Stimulated activated CD4-positive, alpha-beta T cell treated with anti-CD3 and anti-CD28 coated beads, Interleukin-4, amount 100 ng/mL, for 1 hour (primary cell): ENCODE data around the gene C11orf24.
"Not testable (repeated sequence)": the region's sequence is repeated elsewhere in the genome, so short reads cannot be mapped to it uniquely, and the experiment has no call there.

Source experiments
- DNase-seq: peaks from one replicate; pipeline ENCODE4 v3.0.0-alpha.2; 2020

Gene C11orf24

DNA sequence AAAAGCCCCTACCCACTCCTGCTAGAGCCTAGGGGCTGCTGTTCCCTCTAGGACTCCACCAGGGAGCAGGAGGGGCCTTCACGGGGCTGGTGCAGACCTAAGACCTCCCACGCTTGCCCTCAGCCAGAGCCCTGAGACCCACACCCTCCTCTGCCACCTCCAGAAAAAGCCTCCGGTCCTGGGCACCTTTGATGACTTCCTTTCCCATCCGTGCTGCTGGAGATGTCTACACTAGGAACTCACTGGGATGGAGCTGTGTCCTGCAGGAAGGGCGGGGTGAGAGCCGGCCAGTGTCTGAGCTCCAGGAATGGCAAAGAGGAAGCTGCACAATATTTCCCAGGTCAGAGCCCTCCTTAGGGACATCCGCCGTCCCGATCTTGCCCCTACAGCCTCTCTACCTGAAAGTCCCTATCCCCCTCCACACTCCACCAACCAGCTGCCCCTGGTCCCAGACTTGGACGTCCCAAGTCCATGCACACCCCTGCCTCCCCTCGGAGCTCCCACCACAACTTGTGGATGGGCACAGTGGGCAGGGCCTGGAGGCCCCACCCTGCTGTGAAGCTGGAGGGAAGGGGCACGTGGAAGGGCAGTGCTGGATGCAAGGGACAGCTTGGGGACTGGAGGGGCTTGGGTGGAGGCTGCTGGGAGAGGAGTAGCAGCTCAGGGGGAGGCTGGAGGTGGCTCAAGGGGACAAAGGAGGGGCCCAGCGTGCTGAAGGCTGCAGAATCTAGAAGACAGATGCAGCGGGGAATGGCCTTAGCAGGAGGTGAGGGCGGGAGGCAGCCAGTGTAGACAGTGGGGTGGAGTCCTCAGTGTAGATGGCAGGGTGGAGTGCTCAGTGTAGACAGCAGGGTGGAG, 27.1 kb upstream of the C11orf24 start:
- DNase-seq = no peak

DNA sequence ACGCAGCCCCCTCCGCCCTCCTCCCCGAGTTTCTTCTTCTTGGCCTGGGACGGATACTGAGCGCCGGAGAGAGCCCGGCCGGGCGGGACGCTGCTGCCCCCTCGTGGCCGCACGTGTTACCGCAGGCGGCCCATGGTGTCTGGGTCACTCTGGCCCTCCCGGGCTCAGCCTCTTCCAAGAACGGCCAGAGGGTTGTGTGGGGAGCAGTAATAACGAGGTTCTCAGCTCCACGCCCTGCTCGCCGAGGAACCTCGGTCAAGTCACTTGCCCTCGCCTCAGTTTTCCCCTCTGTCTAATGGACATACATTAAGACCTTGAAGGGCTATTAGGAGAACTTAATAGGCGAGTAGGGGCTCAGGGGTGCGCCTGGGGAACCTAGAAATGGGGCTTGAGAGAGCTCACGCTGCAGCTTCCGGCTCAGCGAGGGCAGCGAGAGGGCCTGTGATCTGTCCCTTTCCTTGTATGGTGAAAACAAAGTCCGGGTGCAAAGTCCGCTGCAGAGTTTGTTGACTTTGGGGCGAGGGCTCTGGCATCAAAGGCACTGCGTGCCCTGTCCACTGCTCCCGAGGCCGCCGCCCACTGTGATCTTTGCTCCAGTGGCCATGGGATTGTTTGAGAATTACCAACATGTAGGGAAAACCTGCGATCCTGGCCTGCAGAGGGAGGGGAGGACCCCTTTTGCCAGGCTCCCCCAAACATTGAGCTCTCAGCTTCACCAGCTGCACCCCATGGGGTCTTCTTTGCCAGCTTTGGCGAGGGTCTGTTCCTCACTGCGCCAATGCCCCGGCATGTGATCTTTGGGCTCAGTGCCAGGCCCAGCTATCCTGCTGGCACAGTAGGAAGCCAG, 26.3 kb upstream of the C11orf24 start:
- peak; percentile 71 for DNase-seq

DNA sequence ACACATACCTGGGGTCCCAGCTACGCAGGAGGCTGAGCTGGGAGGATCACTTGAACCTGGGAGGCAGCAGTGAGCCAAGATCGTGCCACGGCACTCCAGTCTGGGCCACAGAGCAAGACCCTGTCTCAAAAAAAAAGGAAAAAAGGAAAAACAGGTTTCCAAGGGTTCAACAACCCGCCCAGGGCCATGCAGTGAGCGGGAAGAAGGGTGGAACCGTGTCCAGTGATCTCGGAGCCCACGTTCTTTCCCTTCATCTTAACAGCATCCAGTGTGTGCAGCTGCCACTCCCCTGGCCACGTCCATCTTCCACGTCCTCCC, 25.7 kb upstream of the C11orf24 start:
- no peak for DNase-seq

DNA sequence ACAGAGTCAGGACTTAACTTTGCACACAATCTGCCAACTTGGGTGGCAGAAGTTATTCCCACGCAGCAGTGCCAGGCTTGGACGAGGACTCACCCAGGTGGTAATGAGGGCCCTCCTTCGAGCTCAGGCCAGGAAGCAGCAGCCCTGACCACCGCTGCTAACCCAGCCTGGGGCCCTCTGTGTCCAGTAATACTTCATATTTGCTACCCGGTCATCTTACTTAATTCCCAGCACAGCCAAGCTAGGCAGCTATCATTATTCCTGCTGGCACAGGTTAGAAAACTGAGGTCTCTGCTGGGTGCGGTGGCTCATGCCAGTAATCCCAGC, 25.2 kb upstream of the C11orf24 start:
- no peak for DNase-seq

DNA sequence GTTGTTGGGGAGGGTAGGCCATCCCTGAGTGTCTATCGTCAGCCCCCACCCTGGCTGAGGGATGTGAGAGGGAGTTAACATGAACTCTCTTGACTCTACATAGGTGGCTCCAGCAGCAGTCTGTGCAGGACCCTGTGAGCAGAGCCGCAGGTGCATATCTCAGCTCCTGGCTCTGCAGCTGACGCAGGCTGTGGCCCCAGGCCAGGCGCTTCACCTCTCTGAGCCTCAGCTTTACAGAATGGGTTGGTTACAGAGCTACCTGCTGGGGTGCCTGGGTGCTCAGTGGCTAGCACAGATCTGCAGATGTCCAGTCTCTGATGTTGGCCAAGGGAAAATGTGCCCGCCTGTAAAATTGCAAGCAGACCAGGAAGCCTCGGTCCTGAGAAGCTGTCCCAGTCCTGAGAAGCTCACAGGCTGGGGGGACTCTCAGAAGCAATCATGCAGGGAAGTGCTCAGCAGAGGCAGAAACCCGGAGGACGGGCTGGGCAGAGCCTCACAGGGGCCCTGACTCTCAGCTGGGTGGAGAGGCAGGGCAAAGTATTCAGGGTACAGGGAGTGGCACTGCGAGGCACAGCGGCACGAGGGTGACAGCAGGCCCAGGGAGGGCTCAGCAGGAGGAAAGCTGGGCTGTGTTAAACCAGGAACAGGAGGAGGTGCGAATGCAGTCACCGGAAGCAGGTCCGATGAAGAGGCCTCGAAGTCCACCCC, 24.7 kb upstream of the C11orf24 start:
- DNase-seq = no peak

DNA sequence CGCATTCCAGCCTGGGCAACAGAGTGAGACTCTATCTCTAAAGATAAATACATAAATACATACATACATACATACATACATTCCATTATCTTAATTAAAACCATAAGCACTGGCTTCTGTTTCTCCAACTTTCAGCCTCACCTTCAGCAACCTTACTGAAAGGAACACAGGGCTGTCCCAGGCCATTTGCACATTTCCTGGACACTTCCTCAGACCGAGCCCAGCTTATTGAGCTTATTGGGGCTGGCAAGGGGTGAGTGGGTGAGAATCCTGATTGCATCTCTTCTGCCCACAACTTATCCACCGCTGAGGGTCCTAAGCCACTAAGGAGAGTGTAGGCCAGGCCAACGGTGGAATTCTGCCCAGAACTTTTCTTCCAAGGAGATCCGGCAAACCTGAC, 24.2 kb upstream of the C11orf24 start:
- DNase-seq = no peak

DNA sequence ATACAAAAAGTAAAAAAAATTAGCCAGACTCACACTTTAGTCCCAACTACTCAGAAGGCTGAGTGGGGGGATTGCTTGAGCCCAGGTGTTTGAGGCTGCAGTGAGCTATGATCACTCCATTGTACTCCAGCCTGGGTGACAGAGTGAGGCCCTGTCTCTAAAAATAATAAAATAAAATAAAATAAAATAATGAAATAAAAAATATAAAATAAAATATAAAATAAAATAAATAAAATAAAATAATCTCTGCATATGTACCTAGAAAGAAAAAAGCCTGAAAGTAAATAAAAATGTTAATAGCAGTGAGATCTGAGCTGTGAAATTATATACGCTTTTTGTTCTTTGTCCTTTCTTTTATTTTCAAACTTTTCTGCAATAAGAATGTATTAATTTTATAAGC, 23.5 kb upstream of the C11orf24 start:
- no peak for DNase-seq

DNA sequence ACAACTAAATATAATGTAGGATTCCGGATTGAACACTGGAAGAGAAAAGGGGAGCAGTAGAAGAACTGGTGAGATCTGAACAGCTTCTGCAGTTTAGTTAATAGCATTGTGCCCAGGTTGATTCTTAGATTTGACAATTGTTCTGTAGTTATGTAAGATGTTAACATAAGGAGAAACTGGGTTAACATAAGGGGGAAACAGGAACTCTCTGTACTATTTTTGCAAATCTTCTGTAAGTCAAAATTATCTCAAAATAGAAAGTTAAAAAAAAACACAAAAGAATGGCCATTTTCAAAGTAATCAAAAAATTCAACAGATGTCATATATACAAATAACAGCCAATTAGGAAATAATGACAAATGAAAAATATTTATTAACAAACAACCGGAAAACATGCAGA, 21.9 kb upstream of the C11orf24 start:
- no peak for DNase-seq

DNA sequence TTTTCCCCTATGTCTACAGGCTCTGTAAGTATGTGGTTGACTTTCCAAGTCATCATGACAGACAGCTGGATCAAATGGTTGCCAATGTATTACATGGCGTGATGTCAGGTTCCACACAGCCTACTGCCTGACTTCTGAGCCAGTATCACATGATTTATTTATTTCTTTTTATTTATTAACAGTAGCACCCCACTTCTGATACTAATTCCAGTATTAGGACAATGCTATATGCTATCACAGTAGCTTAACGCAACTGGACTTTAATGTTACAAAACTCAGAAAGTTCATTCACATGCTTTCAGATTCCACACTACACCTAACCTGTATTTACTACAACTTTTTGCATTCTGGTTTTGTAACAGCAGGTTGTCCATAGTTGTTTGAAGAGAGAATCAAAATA, 17.7 kb upstream of the C11orf24 start:
- no peak for DNase-seq

DNA sequence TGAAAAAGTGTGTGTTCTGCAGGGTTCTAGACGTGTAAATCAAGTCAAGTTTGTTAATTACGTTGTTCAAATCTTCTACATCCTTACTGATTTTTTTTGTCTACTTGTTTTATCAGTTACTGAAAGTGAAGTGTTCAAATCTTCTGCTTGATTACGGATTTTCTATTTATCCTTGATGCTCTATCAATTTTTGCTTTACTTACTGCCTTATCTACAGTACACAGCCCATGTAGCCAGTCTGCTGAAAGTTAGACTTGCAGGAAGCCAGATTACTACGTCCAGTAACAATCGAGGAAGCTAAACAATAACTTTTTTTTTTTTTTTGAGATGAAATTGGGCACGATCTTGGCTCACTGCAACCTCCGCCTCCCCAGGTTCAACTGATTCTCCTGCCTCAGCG, 15.6 kb upstream of the C11orf24 start:
- no peak for DNase-seq

DNA sequence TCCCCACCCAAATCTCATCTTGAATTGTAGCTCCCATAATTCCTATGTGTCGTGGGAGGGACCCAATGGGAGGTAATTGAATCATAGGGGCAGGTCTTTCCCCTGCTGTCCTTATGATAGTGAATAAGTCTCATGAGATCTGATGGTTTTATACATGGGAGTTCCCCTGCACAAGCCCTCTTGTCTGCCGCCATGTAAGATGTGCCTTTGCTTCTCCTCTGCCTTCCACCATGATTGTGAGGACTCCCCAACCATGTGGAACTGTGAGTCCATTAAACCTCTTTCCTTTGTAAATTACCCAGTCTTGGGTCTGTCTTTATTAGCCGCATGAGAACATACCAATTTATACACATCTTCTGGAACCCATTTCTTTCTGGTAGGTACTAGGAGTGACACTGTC, 12.8 kb upstream of the C11orf24 start:
- DNase-seq = not testable (repeated sequence)

DNA sequence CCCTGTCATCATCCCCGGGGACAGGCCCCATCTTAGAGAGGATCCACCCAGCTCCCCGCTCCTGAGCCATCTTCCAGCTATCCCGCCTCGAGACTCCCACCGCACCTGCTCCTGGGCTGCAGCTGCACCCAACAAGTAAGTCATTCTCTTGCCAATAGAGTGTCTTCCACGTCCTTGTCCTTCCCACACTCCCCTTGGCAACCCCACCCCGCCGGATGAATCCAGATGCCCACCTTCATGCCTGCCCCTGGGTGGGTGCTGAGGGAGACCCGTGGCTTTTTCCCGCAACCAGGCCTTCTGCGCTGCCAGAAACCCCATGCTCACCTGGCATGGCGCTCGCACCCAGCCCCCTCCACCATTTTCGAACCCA, 11.1 kb upstream of the C11orf24 start:
- no peak for DNase-seq

DNA sequence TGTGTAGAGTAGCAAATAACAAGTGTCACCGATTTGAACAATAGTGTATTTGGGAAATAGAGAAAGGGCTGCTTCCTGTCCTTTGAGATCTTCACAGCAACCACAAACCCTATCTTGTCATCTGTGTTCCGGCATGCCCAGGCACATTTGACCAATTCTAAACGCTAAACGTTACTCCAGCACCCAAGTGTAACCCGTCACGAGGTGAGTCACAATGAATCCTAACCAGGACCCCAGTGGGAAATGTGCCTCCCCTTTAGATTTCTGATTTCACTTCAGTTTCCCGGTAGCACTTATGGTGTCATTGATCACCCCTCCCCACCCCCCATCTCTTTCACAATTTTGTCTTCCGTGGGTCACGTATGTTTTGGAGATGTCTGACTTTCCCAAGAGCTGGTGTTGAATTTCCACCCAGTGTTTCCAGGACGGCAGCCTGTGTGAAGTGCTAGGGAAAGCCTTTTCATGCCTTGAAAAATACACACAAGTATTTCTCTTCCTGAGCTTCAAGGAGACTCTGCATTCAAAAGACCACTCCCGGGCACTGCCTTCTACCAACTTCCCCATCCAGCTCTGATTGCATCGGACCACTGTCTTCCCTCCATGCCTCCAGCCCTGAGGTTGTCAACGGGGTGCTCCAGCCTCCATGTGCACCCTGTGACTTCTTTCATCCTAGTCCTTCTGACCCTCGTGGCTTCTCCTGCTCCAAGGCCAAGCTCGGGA, 10.5 kb upstream of the C11orf24 start:
- no peak for DNase-seq

DNA sequence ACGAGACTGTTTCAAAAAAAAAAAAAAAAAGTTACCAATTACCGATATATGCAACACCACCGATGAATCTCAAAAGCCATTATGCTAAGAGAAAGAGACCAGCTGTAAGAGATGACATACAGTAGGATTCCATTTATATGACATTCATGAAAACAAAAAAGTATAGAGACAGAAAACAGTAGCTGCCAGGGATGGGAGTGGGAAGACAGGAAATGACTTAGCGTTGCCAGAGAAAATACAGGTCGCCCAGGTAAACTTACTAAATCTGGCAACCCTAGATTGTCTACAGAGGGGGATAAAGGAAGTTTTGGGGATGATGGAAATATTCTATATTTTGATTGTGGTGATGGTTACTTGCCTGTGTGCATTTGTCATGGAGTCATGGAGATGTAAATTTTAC, 7.9 kb upstream of the C11orf24 start:
- DNase-seq = no peak

DNA sequence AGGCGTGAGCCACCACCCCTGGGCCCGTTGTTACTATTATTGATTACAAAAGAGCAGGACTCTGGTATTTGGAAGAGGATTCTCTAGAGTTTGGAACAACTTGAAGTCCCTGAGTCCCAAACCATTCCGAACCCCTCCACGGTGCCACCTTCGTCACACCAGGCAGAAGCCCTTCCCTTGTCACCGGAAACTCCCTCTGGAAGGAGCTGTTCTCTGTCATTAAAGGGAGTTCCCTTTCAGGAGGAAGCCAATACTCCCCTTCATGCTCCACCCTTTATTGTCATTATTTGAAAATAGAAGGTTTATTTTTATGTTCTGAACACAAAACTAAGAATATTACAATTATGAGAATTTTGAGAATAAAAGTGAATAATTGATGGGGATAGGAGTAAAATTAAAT, 5.1 kb upstream of the C11orf24 start:
- no peak for DNase-seq

DNA sequence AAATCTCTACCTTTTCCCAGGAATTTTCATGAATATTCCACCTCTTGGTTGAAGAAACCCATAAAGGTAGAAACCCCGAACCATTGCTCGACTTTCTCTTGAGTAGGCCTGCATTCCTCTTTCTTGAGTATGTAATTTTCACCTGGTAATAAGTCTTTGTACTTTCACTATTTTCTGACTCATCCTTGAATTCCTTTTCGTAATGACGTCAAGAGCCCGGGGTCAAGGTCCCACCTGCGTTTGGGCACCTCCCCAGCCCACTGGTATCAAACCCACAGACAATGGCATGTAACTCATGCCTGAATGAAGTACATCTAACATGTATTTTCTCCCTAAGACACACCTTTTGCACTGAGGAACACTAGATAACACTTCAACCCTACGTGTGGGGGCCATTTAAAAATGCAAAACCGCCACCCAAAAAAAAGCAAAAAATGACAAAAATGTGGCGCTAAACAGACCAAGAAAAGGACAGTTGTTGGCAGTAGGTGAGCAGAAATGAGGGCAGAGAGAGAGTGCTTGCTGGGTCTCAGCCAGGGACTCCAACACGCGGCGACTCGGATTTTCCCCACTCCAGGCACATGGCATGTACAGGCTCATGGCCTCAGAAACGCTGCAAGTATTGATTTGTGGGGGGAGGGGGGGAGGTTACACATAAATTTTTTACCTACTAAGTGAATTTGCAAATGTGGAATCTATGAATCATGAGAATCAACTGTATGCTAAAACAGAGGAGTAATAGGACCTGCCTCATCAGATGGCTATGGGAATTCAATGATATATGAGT, 4.1 kb upstream of the C11orf24 start:
- DNase-seq = peak; percentile 27

DNA sequence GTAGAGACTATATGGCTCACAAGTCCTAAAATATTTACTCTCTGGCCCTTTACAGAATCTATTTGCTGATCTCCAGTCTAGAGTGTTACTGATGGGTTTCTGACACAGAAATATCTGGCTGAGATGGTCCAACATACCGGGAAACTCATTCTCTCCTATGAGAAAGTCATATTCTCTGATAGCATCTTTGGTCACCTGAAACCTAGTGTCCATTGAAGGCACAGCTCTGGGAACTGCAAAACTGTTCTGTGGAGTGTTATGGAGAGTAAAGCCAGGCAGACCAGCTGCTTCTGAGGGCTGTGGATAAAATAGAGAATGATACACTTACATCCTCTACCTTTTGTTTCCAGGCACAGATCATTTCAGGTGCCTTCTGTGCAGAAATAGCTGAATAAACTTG, 2.5 kb upstream of the C11orf24 start:
- no peak for DNase-seq

DNA sequence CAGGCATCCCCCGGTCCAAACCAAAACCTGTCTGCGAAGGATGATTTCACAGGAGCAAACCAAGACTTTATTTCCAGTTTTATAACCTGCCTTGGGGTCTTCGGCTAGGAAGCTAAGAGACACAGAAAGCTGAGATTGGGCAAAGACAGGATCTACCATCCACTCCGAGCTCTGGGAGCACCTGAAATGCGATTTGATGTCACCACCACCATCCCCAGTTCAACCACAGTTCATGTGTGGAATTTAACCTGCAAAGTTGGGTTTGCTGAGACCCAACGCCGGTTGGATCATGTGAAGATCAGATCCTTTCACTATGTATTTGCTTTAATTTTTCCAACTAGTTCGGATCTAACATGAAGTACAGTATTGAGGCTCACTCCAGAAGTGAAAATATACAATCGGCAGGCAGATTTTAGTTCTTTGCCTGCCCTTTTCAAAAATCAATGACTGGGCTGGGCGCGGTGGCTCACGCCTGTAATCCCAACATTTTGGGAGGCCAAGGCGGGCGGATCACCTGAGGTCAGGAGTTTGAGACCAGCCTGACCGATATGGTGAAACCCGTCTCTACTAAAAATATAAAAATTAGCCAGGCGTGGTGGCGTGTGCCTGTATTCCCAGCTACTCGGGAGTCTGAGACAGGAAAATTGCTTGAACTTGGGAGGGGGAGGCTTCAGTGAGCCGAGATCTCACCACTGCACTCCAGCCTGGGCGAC, 1.4 kb upstream of the C11orf24 start:
- DNase-seq = no peak

DNA sequence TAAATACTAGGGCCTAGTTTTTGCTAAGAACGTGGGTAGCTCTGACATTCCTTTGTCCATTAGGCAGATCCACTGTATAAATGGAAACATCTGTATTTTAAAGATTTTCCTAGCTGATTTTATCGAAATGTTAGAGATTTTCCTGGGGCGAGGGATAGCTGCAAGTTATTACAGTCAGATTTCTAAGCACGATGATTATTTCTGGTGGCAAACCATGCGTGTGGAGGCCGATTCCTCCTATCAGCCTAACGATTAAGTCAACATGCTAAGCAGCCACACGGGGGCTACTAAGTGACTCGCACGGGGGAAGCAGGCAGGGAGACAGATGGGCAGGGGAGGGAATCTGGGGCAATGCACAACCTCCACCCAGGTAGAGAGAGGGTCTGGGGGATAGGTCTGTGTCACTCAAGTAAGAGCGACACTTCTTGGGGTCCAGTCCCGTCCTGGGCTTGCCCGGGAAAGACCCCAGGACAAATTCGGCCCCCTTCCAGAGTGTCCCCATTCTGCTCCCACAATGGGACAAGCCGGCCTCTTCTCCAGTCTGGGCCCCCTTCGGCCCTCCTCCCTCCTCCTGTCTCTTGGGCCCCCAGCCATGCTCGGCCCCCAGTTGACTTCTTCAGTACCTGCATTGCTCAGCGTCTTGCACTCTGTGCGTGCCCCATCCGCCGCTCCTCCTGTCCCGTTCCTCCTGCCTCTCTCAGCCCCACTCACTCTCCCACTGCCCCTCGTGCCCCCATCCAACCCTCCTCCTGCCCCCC, 571 bp downstream of the C11orf24 start:
- peak; percentile 49 for DNase-seq

DNA sequence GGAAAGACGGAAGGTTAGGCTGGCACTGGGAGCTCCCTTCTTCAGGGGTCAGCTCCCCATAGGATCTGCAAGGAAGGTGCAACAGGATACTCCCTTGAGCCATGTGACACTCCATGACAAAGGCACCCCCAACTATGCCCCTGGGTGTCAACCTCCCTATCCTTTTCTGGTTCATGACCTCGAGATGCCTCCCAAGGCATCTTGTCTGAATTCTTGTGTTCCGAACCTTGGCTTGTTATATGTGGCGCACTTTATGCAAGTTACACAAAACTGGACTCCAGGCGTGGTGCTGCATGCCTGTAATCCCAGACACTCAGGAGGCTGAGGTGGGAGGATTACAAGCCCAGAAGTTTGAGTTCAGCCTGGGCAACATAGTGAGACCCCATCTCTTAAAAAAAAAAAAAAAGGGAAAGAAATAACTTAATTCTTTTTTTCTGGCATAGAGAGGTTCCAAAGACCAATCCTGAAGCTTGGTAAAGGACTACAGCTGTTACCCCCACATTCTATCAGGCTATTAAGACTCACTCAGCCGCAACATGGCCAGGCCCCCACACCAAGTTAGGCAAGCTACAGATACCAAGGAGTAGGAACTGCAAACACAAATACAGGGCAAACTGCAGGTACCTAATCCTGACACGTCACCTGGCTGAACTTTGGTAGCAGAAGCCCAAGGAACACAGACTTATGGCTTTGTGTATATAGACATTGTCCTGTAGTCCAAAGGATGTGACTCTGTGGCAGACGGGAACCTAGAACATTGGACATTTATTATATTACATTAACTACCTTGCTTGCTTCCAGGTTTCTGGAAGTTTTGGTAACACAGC, 1.4 kb downstream of the C11orf24 start:
- DNase-seq = no peak
